ENCODE results near the gene USP2.
A peak's percentile ranks its signal among the peaks of the same experiment; 100 is the strongest.

The USP2 gene

DNA sequence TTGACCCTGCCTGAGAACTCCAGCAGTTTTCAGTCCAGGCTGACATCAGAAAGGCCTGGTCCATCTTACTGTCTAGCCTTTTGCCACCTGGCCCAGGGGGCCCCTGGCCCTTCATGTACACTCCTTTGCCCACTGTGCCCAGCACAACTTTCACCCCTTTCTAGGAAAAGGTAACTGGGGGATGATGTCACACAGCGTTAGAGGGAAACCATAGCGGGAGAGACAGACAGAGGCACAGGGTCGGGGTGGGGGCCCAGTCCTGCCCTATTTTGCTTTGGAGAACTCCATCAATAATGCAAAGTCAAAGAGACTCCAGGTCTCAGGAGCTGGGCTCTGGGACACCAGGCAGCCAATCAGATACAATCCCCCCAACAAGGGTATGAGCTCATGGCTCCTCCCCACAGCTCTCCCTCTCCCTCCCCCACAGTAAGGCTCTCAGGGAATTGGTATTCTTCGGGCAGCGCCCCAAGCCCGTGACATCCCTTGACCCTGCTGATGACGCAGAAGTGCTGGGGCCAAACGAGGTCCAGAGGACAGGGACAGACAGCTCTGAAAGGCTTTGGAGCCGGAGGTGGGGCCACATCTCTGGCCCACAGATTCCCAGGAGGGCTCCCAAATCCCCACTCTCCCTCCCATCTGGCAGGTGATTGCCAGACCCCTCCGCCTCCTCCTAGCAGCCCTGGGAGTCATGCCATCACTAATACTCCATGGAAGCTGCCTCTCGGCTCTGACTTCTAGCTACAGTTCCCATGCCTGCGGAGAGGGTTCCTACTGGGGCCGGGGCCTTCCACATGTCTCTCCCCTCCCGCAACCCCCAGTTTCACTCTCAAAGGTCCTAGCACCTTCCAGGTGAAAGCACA lies 5.9 kb downstream of the USP2 start:
- DNase-seq: no peak

DNA sequence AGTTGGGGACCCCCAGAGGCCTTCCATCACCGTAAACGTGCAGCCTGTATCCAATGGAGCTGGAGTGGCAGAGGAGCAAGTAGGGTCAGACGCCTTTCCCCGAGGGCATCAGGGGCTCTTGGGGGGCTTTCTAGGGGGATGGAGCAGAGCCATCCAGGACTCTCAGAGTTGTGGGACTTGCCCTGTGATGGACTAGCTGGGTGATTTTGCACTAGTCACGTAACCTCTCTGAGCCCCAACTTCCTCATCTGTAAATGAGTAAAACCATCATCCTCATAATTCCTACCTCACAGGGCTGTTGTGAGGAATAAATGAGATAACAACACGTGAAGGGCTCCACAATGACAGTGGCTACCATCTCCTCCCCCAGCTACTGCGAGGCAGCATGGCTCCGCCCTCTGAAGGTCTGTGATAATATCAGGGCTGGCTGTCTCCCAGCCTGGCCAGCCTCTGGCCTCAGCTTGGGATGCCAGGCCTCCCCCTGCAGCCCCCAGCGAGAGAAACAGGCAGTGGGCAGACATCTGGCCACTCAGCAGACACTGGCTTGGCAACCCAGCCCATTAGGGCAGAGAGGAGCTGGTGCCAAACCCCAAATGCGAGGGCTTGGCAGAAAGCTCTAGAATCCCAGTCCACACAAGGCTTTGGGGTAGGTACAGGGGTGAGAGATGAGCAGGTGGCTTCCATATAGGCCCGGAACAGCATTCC lies 6.7 kb downstream of the USP2 start:
- DNase-seq: no peak

GRCh38 chr11:119373921-119374631 lies 7.4 kb downstream of the USP2 start:
- DNase-seq: no peak

DNA sequence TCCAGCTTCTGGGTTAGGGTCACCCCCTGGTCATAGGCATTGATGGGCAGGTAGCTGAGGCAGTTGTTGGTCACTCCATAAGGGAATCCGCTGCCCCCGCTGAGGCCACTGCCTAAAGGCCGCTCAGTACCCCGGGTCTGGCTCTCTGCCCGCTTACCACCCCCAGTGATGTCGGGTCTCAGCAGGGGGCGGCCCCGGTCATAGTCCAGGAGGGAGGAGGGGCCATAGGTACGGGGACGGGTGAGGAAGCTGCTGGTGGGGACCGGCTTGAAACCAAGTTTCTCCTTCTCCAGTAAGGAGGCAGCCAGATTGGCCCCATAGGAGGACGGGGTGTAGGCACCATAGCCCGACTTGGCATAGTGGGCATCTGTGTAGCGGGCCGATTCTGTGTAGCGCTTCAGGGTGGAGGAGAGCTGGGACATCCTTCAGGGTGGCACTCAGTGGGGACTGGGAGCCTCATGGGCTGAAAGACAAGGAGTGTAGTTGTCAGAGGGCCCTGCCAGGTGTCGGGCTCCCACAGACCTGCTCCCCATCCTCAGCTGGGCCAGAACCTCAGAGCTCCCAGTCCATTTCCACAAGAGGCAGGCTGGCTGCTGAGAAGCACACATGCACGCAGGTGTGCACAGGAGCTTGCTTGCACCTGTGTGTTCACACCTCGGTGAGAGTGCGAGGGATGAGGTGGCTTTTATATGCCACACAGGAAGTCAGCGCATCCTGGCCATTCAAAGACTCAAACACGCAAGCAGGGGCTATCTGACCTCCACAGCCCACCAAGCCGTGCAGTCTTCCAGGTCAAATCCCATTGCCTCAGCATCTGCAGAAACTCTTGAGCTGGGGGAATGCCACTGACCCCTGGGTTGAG lies 8.2 kb downstream of the USP2 start:
- DNase-seq: no peak

GRCh38 chr11:119372260-119373058 lies 9.0 kb downstream of the USP2 start:
- no peak for DNase-seq

DNA sequence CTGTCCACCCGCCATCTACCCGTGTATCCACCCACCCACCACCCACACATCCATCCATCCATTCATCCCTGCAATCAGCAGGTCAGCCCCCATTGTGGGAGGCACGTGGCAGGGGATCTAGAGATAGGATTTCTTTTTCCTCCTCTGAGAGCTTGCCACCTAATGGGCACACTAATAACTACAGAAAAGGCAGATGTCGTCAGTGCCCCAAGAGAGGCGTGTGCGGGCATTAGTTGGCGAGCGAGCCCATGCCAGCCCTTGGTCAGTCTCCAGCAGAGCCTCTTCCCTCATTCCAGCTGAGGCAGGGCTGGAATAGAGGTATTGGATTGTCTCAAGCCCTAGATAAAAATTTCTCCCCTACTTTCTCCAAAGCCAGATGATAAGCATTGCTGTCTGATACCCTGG lies 9.7 kb downstream of the USP2 start:
- no peak for DNase-seq

DNA sequence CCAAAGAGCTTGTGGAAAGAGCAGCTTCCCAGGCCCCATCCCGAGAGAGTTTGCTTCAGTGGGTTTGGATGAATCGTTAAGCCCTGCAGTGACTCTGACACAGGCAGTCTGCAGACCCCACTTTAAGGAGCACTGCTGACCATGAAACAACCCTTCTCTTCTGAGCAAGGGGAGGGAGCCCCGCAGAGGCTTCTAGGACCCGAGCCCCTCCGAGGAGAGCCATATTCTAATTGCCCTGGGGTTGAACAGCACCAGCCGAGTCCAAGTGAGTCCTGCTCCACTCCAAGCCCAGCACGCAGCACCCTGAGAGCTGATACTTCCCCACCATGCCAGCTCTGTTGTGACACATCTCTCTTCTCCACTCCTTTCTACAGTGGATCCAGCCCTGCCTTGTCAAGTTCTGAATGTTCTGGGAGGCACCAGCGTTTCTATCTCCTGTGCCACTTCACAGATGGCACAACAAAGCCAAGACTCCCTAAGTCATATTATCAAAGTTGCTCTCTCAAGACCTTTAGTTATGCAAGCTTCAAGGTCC lies 10.4 kb downstream of the USP2 start:
- DNase-seq: no peak

DNA sequence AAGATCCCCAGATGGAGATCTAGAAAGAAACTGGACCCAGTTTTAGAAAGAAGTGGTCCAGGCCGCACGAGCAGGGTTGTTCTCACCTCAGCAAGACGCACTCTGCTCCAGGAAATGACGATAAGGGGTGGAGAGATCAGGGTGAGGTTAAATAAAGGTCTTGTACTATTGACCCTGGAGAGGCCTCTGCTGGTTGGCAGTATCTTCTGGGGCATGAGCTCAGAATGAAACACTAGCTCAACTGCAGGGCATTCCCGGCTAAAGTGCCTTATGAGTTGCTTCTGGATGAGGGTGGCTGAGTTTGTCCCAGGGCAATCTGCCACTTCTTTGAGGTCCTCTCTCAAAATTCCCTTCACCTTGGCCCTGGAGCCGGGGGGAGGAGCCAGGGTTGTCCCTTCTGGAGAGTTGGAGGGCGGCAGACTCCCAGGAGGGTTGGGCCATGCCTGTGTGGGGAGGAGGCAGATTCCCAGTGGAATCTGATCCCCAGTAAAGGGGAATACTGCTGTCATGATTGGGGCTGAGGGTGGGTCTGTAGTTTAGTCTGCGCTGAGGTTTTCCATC lies 10.9 kb downstream of the USP2 start:
- DNase-seq: no peak

GRCh38 chr11:119369132-119369925 lies 12.2 kb downstream of the USP2 start:
- no peak for DNase-seq

DNA sequence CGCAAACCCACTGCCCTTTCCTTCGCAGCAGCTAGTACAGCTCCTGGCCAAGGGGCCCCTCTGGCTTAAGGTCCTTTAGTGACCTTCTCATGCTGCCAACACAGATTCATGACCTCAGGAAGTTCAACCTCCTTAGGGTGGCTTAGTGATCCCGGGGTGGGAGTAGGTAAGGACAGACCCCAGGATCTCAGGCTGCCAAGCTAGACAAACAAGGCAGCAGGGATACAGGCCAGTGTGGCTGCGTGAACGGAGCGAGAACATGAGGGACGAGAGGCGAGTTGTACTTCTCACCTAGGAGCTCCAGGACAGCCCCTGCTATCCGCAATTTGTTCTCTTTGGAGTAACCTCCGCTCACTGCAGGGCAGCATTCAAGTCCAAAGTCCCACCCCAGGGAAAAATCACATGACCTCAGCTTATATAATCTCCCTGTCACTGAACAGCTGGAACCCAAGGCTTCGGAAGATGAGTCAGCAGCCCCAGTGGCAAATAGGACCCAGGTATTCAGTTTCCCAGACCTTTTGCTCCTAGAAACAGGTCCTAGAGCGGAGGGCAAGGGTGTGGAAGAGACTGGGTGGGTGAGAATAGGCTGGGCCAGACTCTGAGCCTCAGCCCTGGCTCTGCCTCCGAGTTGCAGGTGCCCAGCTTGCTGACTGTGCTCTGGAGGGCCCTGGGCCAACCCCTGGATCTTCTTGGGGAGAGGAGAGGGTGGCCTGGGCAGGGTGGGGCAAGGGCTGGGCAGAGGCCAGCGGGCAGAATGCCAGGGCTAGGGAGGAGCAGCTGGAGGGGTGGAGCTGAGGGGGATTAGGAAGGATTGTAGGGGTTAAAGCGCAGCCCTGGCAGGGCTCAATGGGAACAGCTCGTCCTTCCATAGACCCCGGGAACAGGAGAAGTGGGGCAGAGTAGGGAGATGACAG lies 13.1 kb downstream of the USP2 start:
- DNase-seq: no peak

DNA sequence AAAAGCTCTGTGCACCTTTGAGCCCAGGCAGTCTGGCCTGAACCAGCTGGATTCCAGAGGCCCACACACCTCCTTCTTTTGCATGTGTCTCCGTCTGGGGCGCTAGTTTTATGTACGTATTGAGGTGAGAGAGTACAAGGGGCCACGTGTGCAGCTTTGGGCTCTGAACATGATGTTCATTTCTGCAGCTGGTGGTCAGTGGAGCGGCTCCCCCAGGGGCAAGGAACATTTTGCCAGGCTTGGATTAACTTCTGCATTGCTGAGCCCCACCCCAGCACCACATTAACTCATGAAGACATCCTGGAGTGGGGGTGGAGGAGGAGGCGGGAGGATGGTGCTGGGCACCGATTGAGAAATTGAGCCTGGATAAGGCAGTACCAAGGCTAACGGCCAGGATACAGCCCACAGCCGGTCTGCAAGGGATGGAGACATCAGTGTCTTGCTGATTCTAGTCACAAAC lies 13.8 kb downstream of the USP2 start:
- DNase-seq: no peak

DNA sequence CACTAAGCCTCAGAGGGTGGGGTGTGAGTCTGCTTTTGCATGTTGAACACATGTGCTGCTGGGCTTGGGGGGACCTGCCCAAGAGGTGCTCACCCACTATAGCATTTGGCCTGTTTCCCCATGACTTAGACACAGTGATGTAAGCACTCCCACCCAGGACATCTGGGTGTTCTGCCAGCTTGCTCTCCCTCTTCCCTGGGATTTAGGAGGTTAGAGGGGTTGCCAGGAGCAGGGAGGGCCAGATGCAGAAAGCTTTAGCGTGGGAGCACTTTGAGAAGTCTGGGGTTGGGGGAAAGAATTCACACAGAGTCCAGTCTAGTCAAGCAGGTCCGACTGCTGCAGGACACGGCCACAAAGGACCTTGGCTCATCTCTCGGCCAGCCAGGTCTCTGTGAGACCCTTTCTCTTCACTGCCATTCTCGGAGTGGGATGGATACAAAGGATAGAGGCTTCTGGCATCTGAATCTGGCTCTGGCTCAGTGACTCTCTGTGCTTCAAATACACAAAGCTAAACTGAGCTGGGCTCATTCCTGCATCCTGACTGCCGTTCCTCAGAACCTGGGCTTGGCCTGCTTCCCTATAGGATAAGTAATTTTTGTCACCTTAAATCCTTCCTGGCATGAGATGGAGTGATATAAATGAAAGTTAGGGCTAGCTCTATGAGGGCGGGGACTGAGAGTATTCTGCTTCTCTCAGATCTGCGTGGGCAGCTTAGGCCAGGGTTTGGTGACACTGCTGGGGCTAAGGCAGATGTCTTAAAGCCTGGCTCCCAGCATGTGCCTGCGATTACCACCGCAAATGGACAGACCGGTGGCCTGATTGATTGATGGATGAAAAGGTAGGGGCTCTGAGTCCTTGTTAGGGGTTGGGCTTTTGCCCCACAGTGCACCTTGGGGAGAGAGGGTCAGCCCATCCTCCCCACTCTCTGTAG lies 14.5 kb downstream of the USP2 start:
- no peak for DNase-seq

DNA sequence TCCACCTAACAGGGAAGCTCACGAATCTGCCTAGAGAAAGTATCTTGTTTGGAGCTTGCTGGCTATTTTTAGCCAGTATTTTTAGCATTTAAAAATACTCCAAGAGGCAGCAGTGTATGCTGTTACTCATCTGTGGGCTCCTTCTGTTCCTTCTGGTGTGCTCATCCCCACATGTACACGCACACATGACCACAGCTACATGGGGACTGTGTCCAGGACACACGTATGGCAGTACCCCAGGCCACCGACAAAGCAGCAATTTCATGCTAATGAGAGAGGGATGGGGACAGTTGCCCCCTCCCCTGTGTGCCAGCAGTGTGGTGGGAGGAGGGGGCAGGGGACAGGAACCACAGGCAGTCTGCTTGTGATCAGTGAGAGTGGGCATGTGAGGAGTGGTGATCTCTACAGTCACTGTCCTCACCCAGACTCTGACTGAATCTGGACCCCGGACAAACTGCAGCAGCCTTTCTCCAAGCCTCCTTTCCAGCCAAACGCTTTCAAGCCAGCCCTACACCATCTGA lies 16.4 kb downstream of the USP2 start:
- no peak for DNase-seq

- DNase-seq: peak; percentile 15
Observed at GRCh38 chr11:119363851-119364590, 17.5 kb downstream of the USP2 start.

DNA sequence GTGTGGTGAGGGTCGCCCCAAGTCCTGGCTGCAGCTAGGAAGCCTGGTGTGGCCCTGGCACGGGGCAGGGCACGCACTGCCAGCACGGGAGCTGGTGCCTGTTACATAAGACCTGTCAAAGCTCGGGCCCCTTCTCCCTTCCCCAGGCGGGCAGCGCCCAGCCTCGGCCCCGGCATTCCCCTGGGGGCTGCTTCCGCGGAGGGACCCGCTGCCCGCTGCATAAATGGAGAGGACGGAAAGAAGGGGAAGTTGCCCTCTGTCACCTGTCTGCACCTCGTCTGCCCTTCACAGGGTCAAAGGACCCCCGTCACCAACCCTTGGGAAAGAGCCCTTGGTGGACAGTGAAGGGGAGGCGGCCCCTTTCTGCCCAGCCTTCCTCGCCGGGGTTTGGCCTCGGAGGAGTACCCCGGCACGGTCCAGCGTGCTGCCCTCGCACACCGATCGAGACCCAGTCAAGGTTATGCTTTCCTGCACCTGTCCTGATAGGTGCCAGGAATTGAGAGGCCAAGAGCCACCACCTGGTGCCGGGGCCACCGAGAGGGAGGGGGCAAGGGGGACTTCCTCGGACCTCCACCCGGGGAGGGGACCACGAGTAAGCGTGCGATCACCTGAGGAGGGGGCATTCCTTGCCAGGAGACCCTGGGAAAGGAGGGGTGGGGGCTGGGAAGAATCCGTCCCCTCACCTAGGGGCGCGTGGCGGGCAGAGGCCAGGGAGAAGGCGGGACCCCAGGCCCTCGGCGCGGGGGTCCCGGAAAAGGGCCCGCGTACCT lies 18.2 kb downstream of the USP2 start:
- DNase-seq: no peak

DNA sequence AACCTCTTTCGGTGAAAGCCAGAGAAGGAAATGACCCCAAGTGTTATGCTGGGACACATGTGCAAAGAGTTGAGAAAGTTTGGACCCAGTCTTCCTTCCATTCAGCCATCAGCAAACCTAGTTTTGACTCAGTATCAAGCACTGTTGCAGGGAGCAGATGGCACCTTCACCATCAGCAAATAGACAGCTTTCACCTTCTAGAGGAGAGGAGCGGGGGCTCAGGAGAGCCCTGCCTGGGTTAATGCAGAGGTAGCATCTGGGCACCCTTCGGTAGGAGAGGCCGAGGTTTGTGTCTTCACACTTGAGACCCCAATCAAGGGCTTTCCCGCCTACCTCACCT lies 18.8 kb downstream of the USP2 start:
- DNase-seq: no peak
